Spinal cord (tissue), 10 donors: ENCODE measurements around the gene FXYD1. TPM values are rescaled to one million over a fixed set of nuclear protein-coding genes. Genes with fewer than 3 reads are reported as not detected.
A peak's percentile ranks its signal among the peaks of the same experiment; 100 is the strongest.
"Not testable (repeated sequence)": the region's sequence is repeated elsewhere in the genome, so short reads cannot be mapped to it uniquely, and the experiment has no call there.

Source experiments
- DNase-seq, 6 donors: peaks; one replicate each; pipeline versions ENCODE4 v3.0.0 to v3.0.0-alpha.2; 2013 to 2015; ENCODE audit warnings: low spot score in 6 of 6, low read depth in 4 of 6
- H3K27ac ChIP-seq: one replicate; pipeline ENCODE4 v1.5.1; 2013; ENCODE audit warnings: low read depth, low read length, control low read depth
- H3K27me3 ChIP-seq: one replicate; pipeline ENCODE4 v1.6.1; 2013; ENCODE audit warnings: low read length; ENCODE audit not compliant: control insufficient read depth, insufficient read depth
- H3K36me3 ChIP-seq: one replicate; pipeline ENCODE4 v1.6.1; 2013; ENCODE audit warnings: low read length; ENCODE audit not compliant: control insufficient read depth, insufficient read depth
- H3K4me1 ChIP-seq: one replicate; pipeline ENCODE4 v1.6.1; 2013; ENCODE audit warnings: low read length; ENCODE audit not compliant: control insufficient read depth, insufficient read depth
- H3K4me3 ChIP-seq: one replicate; pipeline ENCODE4 v1.5.1; 2013; ENCODE audit warnings: low read depth, low read length, control low read depth
- H3K9me3 ChIP-seq: one replicate; pipeline ENCODE4 v1.6.1; 2013; ENCODE audit warnings: low read length; ENCODE audit not compliant: control insufficient read depth, insufficient read depth
- WGBS: methylation state at CpG from one replicate; pipeline ENCODE4 v1.1.5; 2013; ENCODE audit warnings: missing lambda C conversion rate; ENCODE audit not compliant: insufficient coverage; 5-methylcytosine and 5-hydroxymethylcytosine counted together
- polyA plus RNA-seq, 2 donors: library from polyadenylated mRNA; unstranded; fragments of 120-200 nt; gene quantifications; one replicate each; pipeline ENCODE4 v1.2.1, GENCODE V29; 2013; ENCODE audit not compliant: insufficient read length in 2 of 2
- total RNA-seq, 2 donors: library from RNA; depleted of rRNA in 1 of 2; stranded (reverse); fragments of 120-200 nt in 1 of 2; fragments of >200 nt in 1 of 2; gene quantifications; one replicate each; pipeline versions ENCODE4 v1.2.3 to v1.2.4, GENCODE V29; 2013 to 2014
- donor health status: healthy.

Gene FXYD1
- total and polyA plus RNA-seq, 4 donors: 20.4 to 104 (median 48.1) TPM

DNA sequence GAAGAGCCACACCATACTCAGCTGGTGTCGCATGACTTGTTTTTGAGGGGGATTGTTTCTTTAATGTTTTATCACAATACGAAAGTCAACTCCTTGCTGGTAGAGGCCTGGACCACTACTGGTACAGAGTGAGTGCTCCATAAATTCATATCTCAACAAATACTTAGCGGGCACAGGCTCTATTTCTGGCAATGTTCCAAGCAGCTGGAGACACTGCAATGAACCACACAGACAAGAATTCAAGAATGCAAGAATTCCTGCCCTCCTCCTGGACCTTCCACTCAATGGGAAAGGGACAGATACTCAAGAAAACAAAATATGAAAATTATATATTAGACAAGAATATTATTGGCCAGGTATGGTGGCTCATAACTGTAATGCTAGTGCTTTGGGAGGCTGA, 10.8 kb downstream of the FXYD1 start:
- H3K9me3 ChIP-seq: no peaks in the 10 kb centered on the region
- peaks cover 18% of the 10 kb centered on the region for H3K36me3 ChIP-seq
- H3K27ac ChIP-seq: no peak overlapping the region
- no CpG with 5 or more reads among the region's 3 CpGs for WGBS
- peaks cover 22% of the 10 kb centered on the region for H3K4me1 ChIP-seq
- peaks cover 21% of the 10 kb centered on the region for H3K27me3 ChIP-seq
- no peak overlapping the region for H3K4me3 ChIP-seq
- DNase-seq: no peak

DNA sequence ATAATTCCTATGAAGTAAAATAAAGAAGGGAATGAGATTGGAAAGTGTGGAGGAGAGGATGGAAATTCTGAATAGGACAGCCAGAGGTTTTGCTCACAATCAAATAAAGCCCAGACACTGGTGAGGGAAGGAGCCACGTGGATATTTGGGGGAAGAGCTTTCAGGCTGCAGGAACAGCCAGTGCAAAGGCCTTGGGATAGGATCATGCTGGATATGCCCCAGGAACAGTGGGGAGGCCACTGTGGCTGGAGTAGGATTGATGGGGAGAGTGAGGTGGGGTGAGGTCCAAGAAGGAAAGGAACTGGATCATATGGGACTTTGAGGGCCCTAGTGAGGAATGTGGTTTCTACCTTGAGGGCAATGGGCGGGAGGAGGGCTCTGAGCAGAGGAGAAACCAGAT, 11.8 kb downstream of the FXYD1 start:
- 82% methylated on average over 2 of the region's 2 CpGs for WGBS
- Histone ChIP-seq H3K36me3 (peaks cover 23% of the 10 kb centered on the region), H3K27me3 (peaks cover 31% of the 10 kb centered on the region), H3K4me3 (no peak overlapping the region), H3K4me1 (peaks cover 20% of the 10 kb centered on the region), H3K9me3 (no peaks in the 10 kb centered on the region), H3K27ac (no peak overlapping the region)
- no peak for DNase-seq

DNA sequence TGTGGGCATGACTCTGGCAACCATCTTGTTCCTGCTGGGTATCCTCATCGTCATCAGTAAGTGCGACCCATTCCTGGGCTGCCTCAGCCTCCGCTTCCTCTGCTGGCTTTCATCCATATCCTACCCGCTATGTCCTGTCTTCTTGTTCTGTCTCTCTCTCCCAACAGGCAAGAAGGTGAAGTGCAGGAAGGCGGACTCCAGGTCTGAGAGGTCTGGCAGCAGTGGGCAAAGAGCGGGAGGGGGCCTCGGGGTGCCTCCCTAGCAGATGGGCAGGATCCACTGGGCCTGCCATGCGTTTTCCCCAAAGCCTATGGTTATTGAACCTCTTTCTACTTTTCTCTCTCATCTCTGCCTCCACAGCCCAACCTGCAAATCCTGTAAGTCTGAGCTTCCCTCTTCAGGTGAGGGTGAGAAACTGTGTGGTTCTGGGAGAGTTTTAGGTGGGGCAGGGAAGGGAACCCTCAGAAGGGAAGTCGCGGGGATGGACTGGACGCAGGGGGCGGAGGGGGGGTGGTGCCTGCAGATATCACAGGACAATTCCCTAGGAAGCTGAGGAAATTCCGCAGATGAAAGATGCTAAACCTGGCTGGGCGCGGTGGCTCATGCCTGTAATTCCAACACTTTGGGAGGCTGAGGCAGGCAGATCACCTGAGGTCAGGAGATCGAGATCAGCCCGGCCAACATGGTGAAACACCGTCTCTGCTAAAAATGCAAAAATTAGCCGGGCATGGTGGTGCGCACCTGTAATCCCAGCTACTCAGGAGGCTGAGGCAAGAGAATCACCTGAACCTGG, 12.8 kb downstream of the FXYD1 start:
- 81% methylated on average over 16 of the region's 20 CpGs for WGBS
- peaks cover 24% of the 10 kb centered on the region for H3K36me3 ChIP-seq

DNA sequence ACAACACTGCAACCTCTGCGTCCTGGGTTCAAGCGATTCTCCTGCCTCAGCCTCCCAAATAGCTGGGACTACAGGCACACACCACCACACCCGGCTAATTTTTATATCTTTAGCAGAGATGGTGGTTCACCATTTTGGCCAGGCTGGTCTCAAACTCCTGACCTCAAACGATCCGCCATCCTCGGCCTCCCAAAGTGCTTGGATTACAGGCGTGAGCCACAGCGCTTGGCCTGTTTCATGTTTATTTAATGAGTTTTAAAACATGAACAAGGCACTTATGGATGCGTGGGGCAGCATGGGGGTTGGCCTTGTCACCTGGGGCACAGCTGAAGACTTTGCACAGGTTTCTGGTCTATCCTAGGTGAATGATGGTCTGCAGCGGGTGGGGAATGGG, 14.5 kb downstream of the FXYD1 start:
- 76% methylated on average over 7 of the region's 10 CpGs for WGBS

More for the DNA sequence above, 12.8 kb downstream of the FXYD1 start:
- DNase-seq: no peak
- no peaks in the 10 kb centered on the region for H3K9me3 ChIP-seq
- H3K27ac ChIP-seq: no peak overlapping the region
- no peak overlapping the region for H3K4me3 ChIP-seq
- peaks cover 38% of the 10 kb centered on the region for H3K27me3 ChIP-seq
- H3K4me1 ChIP-seq: peaks cover 20% of the 10 kb centered on the region

DNA sequence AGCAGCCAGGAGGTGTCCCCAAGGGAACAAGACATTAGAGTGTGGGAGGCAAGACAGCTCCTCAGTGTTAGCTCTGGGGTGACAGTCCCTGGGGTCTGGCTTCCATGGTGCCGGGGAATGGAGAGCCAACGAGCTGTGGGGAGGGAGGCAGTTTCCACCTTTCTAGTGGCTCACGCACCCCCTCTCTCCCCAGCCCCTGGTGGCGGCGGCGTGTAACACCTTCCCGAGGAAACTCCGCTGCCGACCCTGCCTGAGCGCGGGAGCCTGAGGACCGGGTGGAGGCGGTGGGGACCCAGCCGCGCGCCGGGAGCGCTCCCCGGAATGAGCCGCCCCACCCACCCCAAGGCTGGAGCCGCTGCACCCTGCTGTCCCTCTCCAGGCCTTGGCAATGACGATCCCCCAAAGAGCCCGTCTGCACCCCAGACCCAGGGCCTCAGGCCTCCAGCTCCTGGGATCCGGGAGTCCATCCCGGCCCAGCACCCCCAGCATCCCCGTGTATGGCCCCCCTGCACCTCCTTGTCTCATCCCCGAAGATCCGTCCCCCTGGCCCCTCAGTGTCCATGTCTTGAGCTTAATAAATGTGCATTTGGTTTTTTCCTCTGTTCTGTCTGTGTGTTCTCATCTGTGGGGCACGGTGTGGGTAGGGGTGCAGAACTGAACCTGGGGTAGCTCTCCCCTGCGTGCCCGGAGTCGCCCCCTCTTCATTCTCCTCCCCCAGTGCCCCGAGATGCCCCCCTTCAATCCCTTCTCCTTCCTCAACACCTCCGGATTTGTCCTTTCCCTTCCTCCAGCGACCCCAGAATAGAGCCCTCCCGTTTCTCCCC, 15.3 kb downstream of the FXYD1 start:
- DNase-seq: peak in 1 of 6 donors; percentile 11
- peaks cover 24% of the 10 kb centered on the region for H3K36me3 ChIP-seq
- no peaks in the 10 kb centered on the region for H3K9me3 ChIP-seq
- peaks cover 38% of the 10 kb centered on the region for H3K27me3 ChIP-seq
- WGBS: 5% methylated on average over 27 of the region's 36 CpGs
- no peak overlapping the region for H3K27ac ChIP-seq
- peak overlapping the region; percentile 45 for H3K4me3 ChIP-seq
- H3K4me1 ChIP-seq: peaks cover 20% of the 10 kb centered on the region

More for the DNA sequence above, 14.5 kb downstream of the FXYD1 start:
- H3K4me3 ChIP-seq, H3K9me3 ChIP-seq, DNase-seq, H3K27ac ChIP-seq: not testable (repeated sequence)
- H3K27me3 ChIP-seq: peaks cover 40% of the 10 kb centered on the region
- H3K36me3 ChIP-seq: peaks cover 24% of the 10 kb centered on the region
- H3K4me1 ChIP-seq: peaks cover 20% of the 10 kb centered on the region

DNA sequence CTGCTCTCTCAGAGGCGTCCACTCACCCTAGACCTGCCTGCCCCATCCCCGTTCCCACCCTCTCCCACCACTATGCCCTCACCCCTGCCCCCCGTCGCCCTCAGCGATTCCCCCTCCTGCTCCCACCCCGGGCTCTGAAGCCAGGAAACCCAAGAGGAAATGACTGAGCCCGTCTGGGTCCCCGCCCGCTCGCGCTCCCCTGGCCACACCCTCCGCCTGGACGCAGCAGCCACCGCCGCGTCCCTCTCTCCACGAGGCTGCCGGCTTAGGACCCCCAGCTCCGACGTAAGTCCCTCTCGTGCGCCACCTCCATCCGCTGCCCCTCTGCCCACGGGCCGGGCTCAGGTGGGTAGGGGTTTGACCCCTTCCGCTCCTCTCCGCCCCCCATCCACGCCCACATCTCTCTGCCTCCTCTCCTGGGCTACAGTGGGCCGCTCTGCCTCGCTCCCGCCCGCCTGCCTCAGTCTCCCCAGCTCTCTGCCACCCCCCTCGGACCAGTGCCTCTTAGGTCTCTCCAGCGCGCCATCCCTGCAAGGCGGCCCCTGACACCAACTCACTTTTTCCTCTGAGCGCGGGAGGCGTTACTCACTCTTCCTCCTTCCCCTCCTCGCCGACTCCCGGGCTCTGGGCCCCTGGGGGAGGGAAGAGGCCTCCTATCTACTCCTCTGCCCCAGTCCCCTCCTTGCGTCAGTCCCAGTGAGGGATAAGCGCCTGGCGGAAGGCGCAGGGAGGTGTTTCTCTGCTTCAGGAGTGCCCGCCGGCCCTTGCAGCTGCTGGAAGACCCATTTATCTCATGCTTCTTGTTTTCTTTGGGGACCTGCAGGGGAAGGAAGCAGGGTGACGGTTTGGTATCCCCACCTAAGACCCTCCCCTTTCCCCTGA, 16.1 kb downstream of the FXYD1 start, which contains the start of gene FXYD5:
Gene FXYD5 (plus strand): TSS at position 211 of the 882 bp plus-strand sequence. CDS start 816 bp downstream, outside the sequence.
- peak within 1 kb of the TSS; percentile 45 for H3K4me3 ChIP-seq
- peak in 1 of 6 donors; percentile 29 for DNase-seq
- H3K4me1 ChIP-seq: peaks cover 20% of the 10 kb centered on the region
- WGBS: 1% methylated on average over 39 of the region's 49 CpGs
- H3K27ac ChIP-seq: no peak within 1 kb of the TSS
- H3K27me3 ChIP-seq: peaks cover 38% of the 10 kb centered on the region
- no peaks in the 10 kb centered on the region for H3K9me3 ChIP-seq
- peaks cover 23% of the 10 kb centered on the region for H3K36me3 ChIP-seq

DNA sequence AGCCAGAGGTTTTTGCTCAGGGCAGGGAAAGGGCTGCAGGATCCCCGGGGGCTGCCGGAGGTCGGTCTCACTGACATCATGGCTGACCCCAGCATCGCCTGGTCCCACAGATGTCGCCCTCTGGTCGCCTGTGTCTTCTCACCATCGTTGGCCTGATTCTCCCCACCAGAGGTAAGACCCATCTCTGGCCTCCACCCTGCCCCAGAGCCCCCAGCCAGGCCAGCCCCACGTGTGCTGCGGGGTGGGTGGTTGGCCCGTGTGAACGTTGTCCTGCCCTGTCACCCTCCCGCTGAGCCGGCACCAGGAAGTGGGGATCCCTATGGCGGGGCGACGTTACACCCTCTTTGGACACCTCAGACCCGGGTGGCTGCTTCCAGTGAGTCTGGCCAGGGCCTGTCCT, 16.8 kb downstream of the FXYD1 start:
- no peak for DNase-seq
- 34% methylated on average over 17 of the region's 17 CpGs for WGBS
- H3K27me3 ChIP-seq: peaks cover 38% of the 10 kb centered on the region
- H3K4me1 ChIP-seq: peaks cover 20% of the 10 kb centered on the region
- no peaks in the 10 kb centered on the region for H3K9me3 ChIP-seq
- H3K4me3 ChIP-seq: peak overlapping the region; percentile 45
- H3K36me3 ChIP-seq: peaks cover 22% of the 10 kb centered on the region
- H3K27ac ChIP-seq: no peak overlapping the region

GRCh38 chr19:35155981-35156672, 17.5 kb downstream of the FXYD1 start:
- H3K36me3 ChIP-seq: peaks cover 16% of the 10 kb centered on the region
- peaks cover 38% of the 10 kb centered on the region for H3K27me3 ChIP-seq
- H3K4me1 ChIP-seq: peaks cover 20% of the 10 kb centered on the region
- H3K4me3 ChIP-seq: no peak overlapping the region
- DNase-seq: no peak
- 86% methylated on average over 6 of the region's 6 CpGs for WGBS
- no peaks in the 10 kb centered on the region for H3K9me3 ChIP-seq
- H3K27ac ChIP-seq: no peak overlapping the region

DNA sequence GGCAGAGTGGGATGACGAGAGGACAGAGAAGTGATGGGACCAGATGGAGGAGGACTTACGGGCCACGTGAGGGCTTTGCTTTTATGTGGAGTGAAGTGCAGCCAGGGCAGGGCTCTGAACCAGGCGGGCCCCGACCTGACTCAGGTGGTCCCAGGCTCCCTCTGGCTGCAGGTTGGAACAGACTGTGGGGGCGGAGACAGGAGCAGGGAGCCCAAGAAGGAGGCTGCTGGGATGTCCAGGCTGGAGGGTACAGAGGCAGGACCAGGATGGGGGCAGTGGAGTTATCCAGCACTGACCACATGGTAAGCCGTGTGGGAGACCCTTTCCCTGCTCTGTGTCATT, 18.0 kb downstream of the FXYD1 start:
- Histone ChIP-seq H3K36me3 (peaks cover 11% of the 10 kb centered on the region), H3K27me3 (peaks cover 38% of the 10 kb centered on the region), H3K4me1 (peaks cover 20% of the 10 kb centered on the region), H3K4me3 (no peak overlapping the region), H3K27ac (no peak overlapping the region), H3K9me3 (no peaks in the 10 kb centered on the region)
- no peak for DNase-seq
- WGBS: 66% methylated on average over 6 of the region's 7 CpGs
